Gastroesophageal sphincter (tissue), 4 donors: Measurements from ENCODE around the gene TCHHL1. TPM values are rescaled to one million over a fixed set of nuclear protein-coding genes. Genes with fewer than 3 reads are reported as not detected.

Source experiments
- ATAC-seq: fragments of 150-250 bp; one replicate; pipeline ENCODE4 v1.9.1; 2016; ENCODE audit warnings: mild to moderate bottlenecking, moderate library complexity
- H3K27ac ChIP-seq, 4 donors: fragments of 200-600 bp; sonication (generic) in 3 of 4; 1 replicate in 3 of 4; 2 replicates in 1 of 4; pipeline ENCODE4 v1.5.1; 2016 to 2019
- H3K27me3 ChIP-seq: fragments of 200-600 bp; sonication (generic); one replicate; pipeline ENCODE4 v1.5.1; 2019
- H3K36me3 ChIP-seq, 2 donors: fragments of 200-600 bp; sonication (generic); one replicate each; pipeline ENCODE4 v1.5.1; 2019; ENCODE audit warnings: control low read depth in 1 of 2
- H3K4me1 ChIP-seq, 3 donors: fragments of 200-600 bp; sonication (generic); 1 replicate in 2 of 3; 2 replicates in 1 of 3; pipeline ENCODE4 v1.5.1; 2016 to 2019; ENCODE audit warnings: control low read depth in 2 of 3
- H3K4me3 ChIP-seq, 2 donors: fragments of 200-600 bp; sonication (generic); one replicate each; pipeline ENCODE4 v1.5.1; 2019; ENCODE audit warnings: mild to moderate bottlenecking in 1 of 2, moderate library complexity in 1 of 2
- H3K9me3 ChIP-seq, 3 donors: fragments of 200-600 bp; sonication (generic); one replicate each; pipeline ENCODE4 v1.5.1; 2017 to 2019; ENCODE audit warnings: control low read depth in 2 of 3
- EP300 ChIP-seq: sonication (generic); formaldehyde crosslinking; IDR thresholded peaks from one replicate; pipeline ENCODE4 v1.6.1; 2017; ENCODE audit warnings: antibody characterized with exemption, mild to moderate bottlenecking
- POLR2A ChIP-seq, 2 donors: fragments of 450-650 bp; IDR thresholded peaks; one replicate each; pipeline ENCODE4 v1.6.1; 2017; ENCODE audit warnings: antibody characterized with exemption in 2 of 2, mild to moderate bottlenecking in 2 of 2, moderate library complexity in 1 of 2
- POLR2AphosphoS5 ChIP-seq: sonication (generic); formaldehyde crosslinking; IDR thresholded peaks from one replicate; pipeline ENCODE4 v1.6.1; 2017; ENCODE audit warnings: antibody characterized with exemption
- WGBS, 2 donors: methylation state at CpG; one replicate each; pipeline ENCODE4 v1.1.5; 2018; ENCODE audit warnings: low coverage in 1 of 2; 5-methylcytosine and 5-hydroxymethylcytosine counted together
- total RNA-seq, 4 donors: library from RNA; depleted of rRNA; stranded (reverse); fragments of >200 nt; gene quantifications; one replicate each; pipeline ENCODE4 v1.1.0, GENCODE V29; 2016
- TF ChIP-seq, protein P1 (sequence below), 4 experiments: fragments of 200-600 bp in 2 of 4; fragments of 450-650 bp in 2 of 4; sonication (generic) in 1 of 4; IDR thresholded peaks; one replicate each; pipeline ENCODE4 v1.5.1; 2017 to 2019; ENCODE audit warnings: antibody characterized with exemption in 4 of 4, mild to moderate bottlenecking in 2 of 4, moderate library complexity in 2 of 4

TCHHL1 gene
- total RNA-seq, 4 donors from 2014 or later: not detected

DNA sequence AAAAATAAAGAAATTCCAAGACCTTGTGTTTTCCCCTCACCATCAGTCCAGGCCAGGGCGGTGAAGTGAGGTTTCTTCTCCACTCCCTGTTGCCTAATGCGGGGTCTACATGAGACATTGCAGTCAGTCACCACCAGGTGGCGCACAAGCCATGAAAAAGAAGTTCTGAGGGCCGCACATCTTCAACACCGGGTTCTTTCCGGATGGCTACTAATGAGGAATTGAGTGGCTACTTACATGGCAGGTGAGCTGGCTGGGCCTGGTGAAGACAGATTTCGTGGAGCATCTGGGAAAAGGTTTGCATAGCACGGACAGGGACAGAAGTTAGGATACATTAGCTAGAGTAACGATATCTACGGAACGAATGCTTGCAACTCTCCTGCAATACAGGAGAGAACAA, 36.3 kb downstream of the TCHHL1 start:
- no peaks in the 10 kb centered on the region for H3K36me3 ChIP-seq
- no peak for ATAC-seq
- TF ChIP-seq EP300 (no peak), POLR2AphosphoS5 (no peak)
- TF ChIP-seq, protein P1, sequence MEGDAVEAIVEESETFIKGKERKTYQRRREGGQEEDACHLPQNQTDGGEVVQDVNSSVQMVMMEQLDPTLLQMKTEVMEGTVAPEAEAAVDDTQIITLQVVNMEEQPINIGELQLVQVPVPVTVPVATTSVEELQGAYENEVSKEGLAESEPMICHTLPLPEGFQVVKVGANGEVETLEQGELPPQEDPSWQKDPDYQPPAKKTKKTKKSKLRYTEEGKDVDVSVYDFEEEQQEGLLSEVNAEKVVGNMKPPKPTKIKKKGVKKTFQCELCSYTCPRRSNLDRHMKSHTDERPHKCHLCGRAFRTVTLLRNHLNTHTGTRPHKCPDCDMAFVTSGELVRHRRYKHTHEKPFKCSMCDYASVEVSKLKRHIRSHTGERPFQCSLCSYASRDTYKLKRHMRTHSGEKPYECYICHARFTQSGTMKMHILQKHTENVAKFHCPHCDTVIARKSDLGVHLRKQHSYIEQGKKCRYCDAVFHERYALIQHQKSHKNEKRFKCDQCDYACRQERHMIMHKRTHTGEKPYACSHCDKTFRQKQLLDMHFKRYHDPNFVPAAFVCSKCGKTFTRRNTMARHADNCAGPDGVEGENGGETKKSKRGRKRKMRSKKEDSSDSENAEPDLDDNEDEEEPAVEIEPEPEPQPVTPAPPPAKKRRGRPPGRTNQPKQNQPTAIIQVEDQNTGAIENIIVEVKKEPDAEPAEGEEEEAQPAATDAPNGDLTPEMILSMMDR (IDR thresholded peaks at IDR 0.05): peak; percentile 83 to 91 (median 90)
- no peaks in the 10 kb centered on the region for H3K9me3 ChIP-seq
- H3K27ac ChIP-seq: no peak overlapping the region
- 18 to 24% methylated on average over 10 to 11 of the region's 11 CpGs for WGBS, 2 donors
- H3K27me3 ChIP-seq: peaks cover 17% of the 10 kb centered on the region
- peaks cover under 1 to 11% (median 4%) of the 10 kb centered on the region in 3 donors for H3K4me1 ChIP-seq
- H3K4me3 ChIP-seq: no peak overlapping the region

DNA sequence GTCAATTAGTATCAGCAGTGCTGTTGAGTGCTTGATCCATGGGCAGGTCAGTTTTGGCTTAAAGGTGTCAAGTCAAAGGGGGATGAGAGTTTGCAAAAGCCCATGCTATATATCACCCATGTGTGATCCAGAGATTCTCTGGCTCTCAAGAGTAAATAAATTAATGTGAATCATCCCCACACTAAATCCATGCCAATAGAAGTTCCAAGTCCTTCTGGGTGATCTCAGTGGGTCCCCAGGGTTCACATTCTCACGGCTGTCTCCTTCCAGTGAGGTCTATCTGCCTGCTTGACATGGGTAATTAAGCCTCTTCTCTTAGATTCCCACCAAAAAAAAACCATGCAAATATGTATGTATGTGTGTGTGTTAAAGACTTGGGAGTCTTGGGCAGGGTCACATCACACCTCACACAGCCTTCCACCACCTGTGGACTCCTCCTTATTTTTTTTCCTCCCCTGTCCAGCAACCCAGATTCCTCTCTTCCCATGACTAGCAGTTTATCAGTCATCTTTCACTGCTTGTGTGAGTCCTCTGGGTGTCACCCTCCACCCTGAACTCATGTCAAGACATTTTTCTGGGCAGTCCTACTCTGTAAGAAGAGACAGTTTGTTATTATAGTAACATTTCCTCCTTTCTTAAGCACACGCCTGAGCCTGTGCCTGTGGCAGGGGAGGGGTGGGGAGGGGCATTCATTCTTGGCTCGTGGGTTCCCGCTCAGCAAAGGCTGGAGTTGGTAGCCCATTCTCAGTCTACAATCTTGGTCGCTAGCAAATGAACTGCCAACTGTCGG, 37.8 kb downstream of the TCHHL1 start:
- Histone ChIP-seq H3K27me3 (peaks cover 5% of the 10 kb centered on the region), H3K36me3 (no peaks in the 10 kb centered on the region), H3K27ac (peak overlapping the region in 1 of 4 donors; percentile 2), H3K4me3 (no peak overlapping the region), H3K4me1 (peaks cover 2 to 20% (median 4%) of the 10 kb centered on the region in 3 donors), H3K9me3 (no peaks in the 10 kb centered on the region)
- no peak for TF ChIP-seq EP300
- TF ChIP-seq POLR2A (IDR thresholded peaks at IDR 0.05): no peak
- TF ChIP-seq, protein P1 (IDR thresholded peaks at IDR 0.05): no peak
- no peak for TF ChIP-seq POLR2AphosphoS5
- no peak for ATAC-seq
- WGBS, 2 donors: 48 to 79% methylated on average over 4 of the region's 6 CpGs

DNA sequence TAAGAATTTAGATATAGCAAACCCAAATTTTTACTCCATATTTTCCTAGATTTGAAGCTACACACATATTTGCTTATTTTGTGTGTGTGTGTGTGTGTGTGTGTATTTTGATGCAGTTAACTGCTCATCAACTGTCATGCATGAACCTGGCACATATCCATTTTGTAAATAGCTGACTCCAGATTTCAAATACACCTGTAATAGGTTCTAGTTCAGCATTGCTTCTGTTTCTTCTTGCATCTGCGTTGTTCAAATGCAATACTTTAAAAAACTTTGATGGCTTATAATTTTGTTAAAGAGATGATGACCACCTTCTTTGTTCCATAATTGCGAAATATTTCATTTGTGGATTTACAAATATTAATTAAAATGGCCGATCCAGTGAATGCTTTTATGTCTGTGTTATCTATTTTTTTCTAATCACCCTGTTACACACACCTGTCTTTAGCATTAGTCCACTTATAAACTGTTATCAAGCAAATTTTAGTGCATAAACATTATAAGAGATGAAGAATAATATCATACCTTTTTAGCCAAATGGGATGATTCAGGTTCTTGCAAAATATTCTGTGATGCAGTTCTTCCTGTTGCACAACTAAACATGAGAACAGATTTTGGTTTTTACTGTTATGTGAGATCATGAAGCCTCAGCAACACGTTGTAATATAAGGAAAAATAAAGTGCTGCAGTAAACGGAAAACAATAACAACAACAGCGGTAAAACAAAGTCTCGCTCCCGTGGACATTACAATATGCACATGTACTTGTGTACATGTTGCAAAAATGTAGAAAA, 39.4 kb downstream of the TCHHL1 start:
- TF ChIP-seq POLR2AphosphoS5: peak; percentile 15
- no peak for TF ChIP-seq EP300
- Histone ChIP-seq H3K36me3 (no peaks in the 10 kb centered on the region), H3K4me1 (peaks cover 2 to 20% (median 4%) of the 10 kb centered on the region in 3 donors), H3K9me3 (no peaks in the 10 kb centered on the region), H3K4me3 (no peak overlapping the region), H3K27ac (peak overlapping the region in 3 of 4 donors; percentile 0 to 90 (median 85)), H3K27me3 (peaks cover 5% of the 10 kb centered on the region)
- ATAC-seq: no peak
- 81 to 86% methylated on average over 7 to 8 of the region's 8 CpGs for WGBS, 2 donors

DNA sequence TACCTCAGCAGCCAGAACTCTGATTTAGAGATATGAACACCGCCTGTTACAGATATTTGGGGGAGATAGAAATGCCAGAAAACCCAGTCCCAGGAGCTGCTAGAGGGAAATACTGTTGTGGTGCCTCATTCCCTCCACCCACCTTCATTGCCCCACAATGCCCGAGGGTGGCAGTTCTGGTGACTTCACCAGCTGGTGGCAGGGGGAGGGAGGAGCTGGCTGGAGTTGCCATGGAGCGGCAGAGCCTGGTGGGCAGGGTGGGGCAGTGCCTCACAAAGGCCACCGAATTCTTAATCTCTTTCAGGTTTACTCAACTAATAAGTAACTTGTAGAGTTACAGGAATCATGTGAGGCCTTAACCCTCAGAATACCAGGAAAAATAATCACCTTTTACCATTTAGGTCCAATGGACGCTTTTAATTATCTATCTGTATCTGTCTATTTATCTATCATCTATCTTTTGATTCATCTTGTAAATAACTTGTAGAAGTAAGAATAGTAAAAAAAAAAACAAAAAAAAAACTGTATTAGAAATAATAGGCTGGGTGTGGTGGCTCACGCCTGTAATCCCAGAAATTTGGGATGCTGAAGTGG, 40.4 kb downstream of the TCHHL1 start:
- Histone ChIP-seq H3K4me1 (peaks cover 2 to 20% (median 4%) of the 10 kb centered on the region in 3 donors), H3K27me3 (peaks cover 3% of the 10 kb centered on the region), H3K27ac (peak overlapping the region; percentile 80 to 90 (median 86)), H3K9me3 (no peaks in the 10 kb centered on the region), H3K36me3 (no peaks in the 10 kb centered on the region), H3K4me3 (peak overlapping the region in 1 of 2 donors; percentile 23)
- peak; percentile 24 for ATAC-seq
- TF ChIP-seq, protein P1 (IDR thresholded peaks at IDR 0.05): no peak
- TF ChIP-seq POLR2AphosphoS5 (no peak), EP300 (no peak), POLR2A (IDR thresholded peaks at IDR 0.05) (no peak)
- 46 to 50% methylated on average over 1 to 5 of the region's 6 CpGs for WGBS, 2 donors
